Activated T-cell treated with anti-CD3 and anti-CD28 coated beads for 48 hours (primary cell): ENCODE data around the gene IGF1R.

ENCODE experiments used
- DNase-seq: peaks from one replicate; pipeline ENCODE4 v3.0.0-alpha.2; 2020; ENCODE audit warnings: low read depth

The IGF1R gene

GRCh38 chr15:98798375-98798893 is 150.1 kb downstream of the IGF1R start:
- DNase-seq: no peak

GRCh38 chr15:98799461-98800390 is 151.4 kb downstream of the IGF1R start:
- DNase-seq: no peak

GRCh38 chr15:98800437-98801233 is 152.3 kb downstream of the IGF1R start:
- no peak for DNase-seq

- DNase-seq: no peak
These were observed 152.9 kb downstream of the IGF1R start for GRCh38 chr15:98801234-98801561.

DNA sequence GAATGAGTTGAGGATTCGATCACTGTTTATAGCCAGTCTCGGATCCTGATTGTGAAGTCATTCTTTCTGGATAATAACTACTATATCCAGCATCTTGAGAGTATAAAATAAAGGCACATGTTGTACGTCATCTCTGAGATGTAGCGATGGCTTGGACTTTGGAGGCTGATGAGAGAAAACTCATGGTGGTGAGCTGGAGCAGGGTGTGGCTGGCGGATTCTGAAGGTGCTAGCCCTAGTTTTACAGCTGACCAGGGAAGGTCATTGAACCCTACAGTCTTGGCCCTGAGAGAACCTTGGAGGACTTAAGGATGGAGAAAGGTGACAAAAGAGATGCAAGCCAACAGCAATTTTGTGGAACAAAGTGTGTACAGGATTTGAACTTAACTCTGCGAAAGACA is 153.8 kb downstream of the IGF1R start:
- DNase-seq: no peak

DNA sequence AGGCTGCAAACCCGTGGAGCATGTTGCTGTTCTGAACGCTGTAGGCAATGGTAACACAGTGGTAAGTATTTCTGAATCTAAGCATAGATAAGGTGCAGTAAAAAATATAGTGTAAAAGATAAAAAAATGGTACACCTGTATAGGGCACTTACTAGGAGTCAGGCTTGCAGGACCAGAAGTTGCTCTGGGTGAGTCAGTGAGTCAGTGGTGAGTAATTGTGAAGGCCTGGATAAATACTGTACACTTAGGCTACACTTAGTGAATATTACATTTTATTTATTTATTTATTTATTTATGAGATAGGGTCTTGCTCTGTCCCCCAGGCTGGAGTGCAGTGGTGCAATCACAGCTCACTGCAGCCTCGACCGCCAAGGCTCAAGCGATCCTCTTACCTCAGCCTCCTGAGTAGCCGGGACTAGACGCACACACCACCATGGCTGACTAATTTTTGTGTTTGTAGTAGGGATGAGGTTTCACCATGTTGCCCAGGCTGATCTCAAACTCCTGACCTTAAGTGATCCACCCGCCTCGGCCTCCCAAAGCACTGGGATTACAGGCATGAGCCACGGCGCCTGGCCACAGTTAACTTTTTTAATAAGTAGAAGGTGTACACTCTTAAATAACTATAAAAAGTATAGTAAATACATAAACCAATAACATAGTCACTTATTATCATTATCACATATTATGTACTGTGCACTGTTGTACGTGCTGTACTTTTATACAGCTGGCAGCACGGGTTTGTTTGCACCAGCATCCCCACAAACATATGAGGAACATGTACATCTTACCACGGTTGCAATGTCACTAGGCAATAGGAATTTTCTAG is 155.1 kb downstream of the IGF1R start:
- no peak for DNase-seq

DNA sequence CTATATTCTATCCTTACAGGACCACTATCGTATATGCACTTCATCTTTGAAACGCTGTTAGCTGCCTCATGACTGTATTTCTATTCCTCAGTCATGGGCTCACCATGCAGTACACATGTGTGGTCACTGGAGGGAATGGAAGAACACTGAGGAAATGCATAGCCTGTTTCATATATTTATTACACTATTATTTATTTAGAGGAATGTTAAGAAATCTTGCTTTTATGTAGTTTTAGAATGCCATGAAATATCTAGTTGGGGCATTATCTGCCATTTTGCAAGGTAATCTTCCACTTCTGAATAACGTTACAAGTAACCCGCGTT is 155.7 kb downstream of the IGF1R start:
- no peak for DNase-seq

DNA sequence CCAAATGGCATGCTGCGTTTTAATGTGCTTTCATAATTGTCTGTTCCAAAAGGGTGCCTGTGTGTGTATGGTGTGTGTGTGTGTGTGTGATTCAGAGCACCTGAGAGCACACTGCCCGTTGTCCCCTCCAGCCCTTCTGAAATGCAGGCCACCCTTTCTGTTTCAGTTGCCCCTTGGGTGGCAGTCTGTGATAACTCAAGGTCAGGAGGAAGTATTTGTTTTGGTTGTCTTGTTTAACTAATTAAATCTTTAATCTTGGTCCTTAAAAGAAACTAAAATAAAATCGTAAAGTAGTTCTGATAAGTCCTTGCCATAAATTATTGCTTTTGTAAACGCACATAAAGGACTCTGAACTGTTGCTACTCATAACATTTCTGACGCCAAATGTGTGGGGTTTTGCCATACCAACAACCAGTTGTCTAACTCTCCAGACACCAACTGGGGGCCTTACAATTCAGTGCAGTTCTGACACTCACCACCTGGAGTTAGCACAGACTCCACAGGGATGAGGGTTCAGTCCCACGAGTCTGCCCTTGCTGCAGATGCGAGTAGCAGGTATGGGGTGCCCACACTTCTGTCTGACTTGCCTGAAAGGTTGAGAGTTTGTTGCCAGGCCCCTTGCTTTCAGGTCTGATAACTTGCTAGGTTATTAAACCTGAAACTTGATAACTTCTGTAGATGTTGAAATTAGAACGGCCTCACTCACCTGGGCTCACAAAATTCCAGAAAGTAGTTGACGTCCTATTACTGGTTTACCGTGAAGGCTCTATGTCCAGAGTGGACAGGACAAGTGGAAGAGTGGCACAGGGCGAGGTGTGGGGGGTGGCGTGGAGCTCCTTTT is 157.3 kb downstream of the IGF1R start:
- no peak for DNase-seq

GRCh38 chr15:98806275-98806895 is 158.0 kb downstream of the IGF1R start:
- no peak for DNase-seq

GRCh38 chr15:98807262-98807661 is 158.9 kb downstream of the IGF1R start:
- DNase-seq: no peak

DNA sequence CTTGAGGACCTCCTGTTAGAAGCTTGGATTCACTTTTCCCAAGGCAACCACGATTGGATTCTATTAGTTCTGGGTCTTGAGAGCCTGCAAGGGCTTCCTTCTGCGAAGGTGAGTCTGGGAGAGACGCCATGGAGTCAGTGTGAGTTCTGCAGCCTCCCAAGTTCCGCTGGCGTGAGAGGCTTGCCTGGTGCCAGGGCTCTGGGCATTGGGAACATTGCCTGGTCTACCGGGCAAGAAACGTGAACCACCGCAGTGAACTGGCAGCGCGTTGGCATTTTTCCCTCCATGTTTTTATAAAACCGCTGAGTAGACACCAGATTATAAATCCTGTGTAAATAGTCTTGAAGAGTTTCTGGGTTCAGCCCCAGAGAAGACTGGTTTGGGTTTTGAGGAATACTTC is 160.9 kb downstream of the IGF1R start:
- DNase-seq: no peak

- no peak for DNase-seq
These were observed 164.5 kb downstream of the IGF1R start for GRCh38 chr15:98812716-98813446.

DNA sequence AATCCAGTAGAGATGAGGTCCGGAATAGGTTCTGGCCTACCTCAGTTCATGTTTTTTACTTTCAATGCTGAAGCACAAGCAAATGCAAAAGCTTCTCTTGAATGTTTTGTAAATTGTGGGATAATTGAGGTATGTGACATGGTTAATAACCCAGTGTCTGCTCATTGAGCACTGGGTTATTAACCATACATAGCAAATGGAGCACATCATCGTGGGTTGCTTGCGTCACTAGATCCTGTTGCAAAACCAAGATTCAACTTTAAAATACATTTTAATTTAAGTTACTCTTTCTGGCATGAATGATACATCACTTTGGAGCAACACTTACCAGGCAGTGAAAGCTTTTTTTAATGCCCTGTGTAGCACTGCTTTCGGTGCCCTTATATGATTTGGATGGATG is 165.6 kb downstream of the IGF1R start:
- DNase-seq: no peak

GRCh38 chr15:98815207-98815606 is 166.9 kb downstream of the IGF1R start:
- DNase-seq: no peak

- no peak for DNase-seq
These were observed 169.4 kb downstream of the IGF1R start for GRCh38 chr15:98817745-98818144.

GRCh38 chr15:98823012-98823458 is 174.7 kb downstream of the IGF1R start:
- DNase-seq: no peak

GRCh38 chr15:98823616-98824015 is 175.3 kb downstream of the IGF1R start:
- DNase-seq: no peak

GRCh38 chr15:98824595-98824994 is 176.3 kb downstream of the IGF1R start:
- DNase-seq: no peak

DNA sequence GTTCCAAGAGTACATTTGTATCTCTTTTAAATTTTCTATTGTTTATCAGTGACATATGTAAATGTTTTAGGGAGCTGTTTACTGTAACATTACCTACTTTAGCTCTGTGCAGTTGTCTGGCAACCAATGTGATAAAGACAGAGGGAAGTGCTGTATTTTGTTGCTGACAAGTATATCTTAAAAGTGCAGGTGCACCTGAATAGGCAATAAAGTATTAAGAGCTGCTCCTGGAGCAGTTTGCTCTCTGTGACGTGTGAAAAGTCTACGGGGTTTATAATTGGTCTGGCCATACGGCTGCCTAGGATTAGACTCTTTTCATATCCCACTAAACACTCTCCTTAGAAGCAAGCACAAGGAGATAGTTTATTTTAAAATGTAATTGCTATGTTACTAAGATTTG is 178.3 kb downstream of the IGF1R start:
- DNase-seq: no peak

- DNase-seq: no peak
These were observed 178.9 kb downstream of the IGF1R start for GRCh38 chr15:98827217-98827616.
